Inflammatory macrophage treated with lipopolysaccharide for 4 hours (primary cell): ENCODE data around the gene DCP1A.
A peak's percentile ranks its signal among the peaks of the same experiment; 100 is the strongest.

ENCODE experiments used
- DNase-seq: peaks from one replicate; pipeline ENCODE4 v3.0.0-alpha.2; 2020

Gene DCP1A

GRCh38 chr3:53242642-53243041 lies 104.7 kb downstream of the DCP1A start:
- peak; percentile 87 for DNase-seq

- no peak for DNase-seq
These were observed 105.2 kb downstream of the DCP1A start for GRCh38 chr3:53242155-53242554.

- DNase-seq = no peak
These were observed 106.1 kb downstream of the DCP1A start for GRCh38 chr3:53240989-53241972.

- DNase-seq = peak; percentile 43
These were observed 107.5 kb downstream of the DCP1A start for GRCh38 chr3:53239800-53240199.

- DNase-seq = peak; percentile 58
These were observed 108.5 kb downstream of the DCP1A start for GRCh38 chr3:53238886-53239285.

GRCh38 chr3:53238051-53238850 lies 109.1 kb downstream of the DCP1A start:
- DNase-seq = peak; percentile 36

- peak; percentile 73 for DNase-seq
These were observed 111.1 kb downstream of the DCP1A start for GRCh38 chr3:53236112-53236841.

GRCh38 chr3:53235545-53235944 lies 111.8 kb downstream of the DCP1A start:
- DNase-seq = no peak

GRCh38 chr3:53234841-53235232 lies 112.5 kb downstream of the DCP1A start:
- DNase-seq = no peak

- DNase-seq = no peak
These were observed 113.1 kb downstream of the DCP1A start for GRCh38 chr3:53234130-53234840.
